GM23338 (cell line): ENCODE measurements around the gene MTHFD1L. TPM values are rescaled to one million over a fixed set of nuclear protein-coding genes. Genes with fewer than 3 reads are reported as not detected.

Source experiments
- ATAC-seq: fragments of 200-7000 bp; cut with Tn5 transposase; 3 replicates; pipeline ENCODE4 v1.9.1; 2020
- DNase-seq: peaks from one replicate; pipeline ENCODE4 v3.0.0-alpha.2; 2015; ENCODE audit warnings: low spot score
- H2AFZ ChIP-seq: fragments of 200-600 bp; sonication (generic); 2 replicates; pipeline ENCODE4 v1.8.0; 2016; ENCODE audit warnings: antibody characterized with exemption, mild to moderate bottlenecking, moderate library complexity
- H3F3A ChIP-seq: fragments of 200-600 bp; sonication (generic); replicated peaks from 2 replicates; pipeline ENCODE4 v1.8.0; 2017; ENCODE audit warnings: antibody characterized with exemption, mixed run types, low read depth
- H3K27ac ChIP-seq: fragments of 200-600 bp; sonication (generic); 2 replicates; pipeline ENCODE4 v1.6.1; 2016; ENCODE audit warnings: low read depth
- H3K27me3 ChIP-seq: fragments of 200-600 bp; sonication (generic); 2 replicates; pipeline ENCODE4 v1.8.0; 2016; ENCODE audit warnings: mild to moderate bottlenecking, mixed run types, moderate library complexity; ENCODE audit not compliant: insufficient read depth
- H3K36me3 ChIP-seq: fragments of 200-600 bp; sonication (generic); 2 replicates; pipeline ENCODE4 v1.8.0; 2016; ENCODE audit warnings: mild to moderate bottlenecking; ENCODE audit not compliant: insufficient read depth
- H3K4me1 ChIP-seq: fragments of 200-600 bp; sonication (generic); 2 replicates; pipeline ENCODE4 v1.8.0; 2016; ENCODE audit warnings: mild to moderate bottlenecking, moderate library complexity; ENCODE audit not compliant: insufficient read depth
- H3K4me2 ChIP-seq: fragments of 200-600 bp; sonication (generic); 2 replicates; pipeline ENCODE4 v1.7.1; 2017; ENCODE audit warnings: mixed run types
- H3K4me3 ChIP-seq: fragments of 200-600 bp; sonication (generic); 2 replicates; pipeline ENCODE4 v1.6.1; 2016; ENCODE audit warnings: mixed run types
- H3K79me2 ChIP-seq: fragments of 200-600 bp; sonication (generic); replicated peaks from 2 replicates; pipeline ENCODE4 v1.8.0; 2017; ENCODE audit warnings: mild to moderate bottlenecking; ENCODE audit not compliant: insufficient read depth
- H3K9me2 ChIP-seq: fragments of 200-600 bp; sonication (generic); 2 replicates; pipeline ENCODE4 v1.8.0; 2017; ENCODE audit not compliant: insufficient read depth
- H4K20me1 ChIP-seq: fragments of 200-600 bp; sonication (generic); replicated peaks from 2 replicates; pipeline ENCODE4 v1.8.0; 2017; ENCODE audit warnings: mild to moderate bottlenecking; ENCODE audit not compliant: insufficient read depth
- H3K27ac Mint-ChIP-seq: 2 replicates; pipeline ENCODE4 v1.8.0; 2020; ENCODE audit warnings: inconsistent platforms, mild to moderate bottlenecking, moderate library complexity, mixed read lengths
- H3K27me3 Mint-ChIP-seq: 3 replicates; pipeline ENCODE4 v1.8.0; 2022; ENCODE audit warnings: low read depth, mild to moderate bottlenecking, moderate library complexity, mixed read lengths, inconsistent platforms; ENCODE audit not compliant: insufficient read depth, poor library complexity
- H3K36me3 Mint-ChIP-seq: 3 replicates; pipeline ENCODE4 v1.8.0; 2021; ENCODE audit warnings: low read depth, mild to moderate bottlenecking, inconsistent platforms, moderate library complexity, mixed read lengths
- H3K4me1 Mint-ChIP-seq: 3 replicates; pipeline ENCODE4 v1.8.0; 2020; ENCODE audit warnings: mild to moderate bottlenecking, inconsistent platforms, mixed read lengths
- H3K4me3 Mint-ChIP-seq: 3 replicates; pipeline ENCODE4 v1.8.0; 2021; ENCODE audit warnings: moderate library complexity, mild to moderate bottlenecking, inconsistent platforms, mixed read lengths
- H3K9me3 Mint-ChIP-seq: 3 replicates; pipeline ENCODE4 v1.8.0; 2020; ENCODE audit warnings: moderate library complexity, mild to moderate bottlenecking, inconsistent platforms, mixed read lengths
- CREB1 ChIP-seq: fragments of 250-450 bp; sonication (Bioruptor Pico); IDR thresholded peaks from 2 replicates; pipeline ENCODE4 v1.5.0; 2020; ENCODE audit warnings: low read depth, mild to moderate bottlenecking, moderate library complexity
- EZH2 ChIP-seq: fragments of 200-600 bp; sonication (generic); IDR thresholded peaks from one replicate; pipeline ENCODE4 v1.8.0; 2017; ENCODE audit warnings: antibody characterized with exemption, mild to moderate bottlenecking, low read depth; ENCODE audit not compliant: unreplicated experiment
- EZH2phosphoT487 ChIP-seq: fragments of 200-600 bp; sonication (generic); IDR thresholded peaks from one replicate; pipeline ENCODE4 v1.8.1; 2018; ENCODE audit warnings: antibody characterized with exemption; ENCODE audit not compliant: unreplicated experiment
- JUNB ChIP-seq: IDR thresholded peaks from one replicate; pipeline ENCODE4 v1.6.1; 2016; ENCODE audit warnings: antibody characterized with exemption; ENCODE audit not compliant: unreplicated experiment
- NANOG ChIP-seq: IDR thresholded peaks from 2 replicates; pipeline ENCODE4 v1.6.1; 2016; ENCODE audit warnings: antibody characterized with exemption, borderline replicate concordance
- POLR2AphosphoS5 ChIP-seq: IDR thresholded peaks from 2 replicates; pipeline ENCODE4 v1.6.1; 2016; ENCODE audit warnings: antibody characterized with exemption, low read depth
- STAT1 ChIP-seq: IDR thresholded peaks from one replicate; pipeline ENCODE4 v1.6.1; 2016; ENCODE audit warnings: antibody characterized with exemption; ENCODE audit not compliant: unreplicated experiment
- ZNF114 ChIP-seq: fragments of 250-450 bp; sonication (Bioruptor Pico); IDR thresholded peaks from 2 replicates; pipeline ENCODE4 v1.5.0; 2020; ENCODE audit warnings: mild to moderate bottlenecking, moderate library complexity
- ZNF331 ChIP-seq: fragments of 250-450 bp; sonication (Bioruptor Pico); IDR thresholded peaks from 2 replicates; pipeline ENCODE4 v1.5.0; 2020; ENCODE audit warnings: low read depth, mild to moderate bottlenecking, moderate library complexity
- polyA plus RNA-seq: library from polyadenylated mRNA; unstranded; fragments of >200 nt; fragmentation: Nextera tagmentation; extraction: Ambion mirVana; gene quantifications from 2 replicates; pipeline ENCODE4 v1.2.1, GENCODE V29; 2016
- total RNA-seq: library from RNA; depleted of rRNA; stranded (reverse); fragments of >200 nt; shearing (Covaris generic); gene quantifications from 2 replicates; pipeline ENCODE4 v1.2.3, GENCODE V29; 2014
- TF ChIP-seq, protein P1 (sequence below): IDR thresholded peaks from one replicate; pipeline ENCODE4 v1.6.1; 2018; ENCODE audit warnings: antibody characterized with exemption; ENCODE audit not compliant: unreplicated experiment
- TF ChIP-seq, protein P2 (sequence below): fragments of 250-450 bp; sonication (Bioruptor Pico); IDR thresholded peaks from 2 replicates; pipeline ENCODE4 v1.5.0; 2020; ENCODE audit warnings: mild to moderate bottlenecking, moderate library complexity
- TF ChIP-seq, protein P3 (sequence below), 2 experiments: fragments of 200-600 bp in 1 of 2; sonication (generic) in 1 of 2; conservative IDR thresholded peaks; 2 replicates each; pipeline versions ENCODE4 v1.5.1 to v1.6.1; 2016 to 2017; ENCODE audit warnings: antibody characterized with exemption in 2 of 2, low read depth in 2 of 2, mild to moderate bottlenecking in 2 of 2, moderate library complexity in 1 of 2
- TF ChIP-seq, protein P4 (sequence below): IDR thresholded peaks from 2 replicates; pipeline ENCODE4 v1.6.1; 2016; ENCODE audit warnings: antibody characterized with exemption

Gene MTHFD1L
- total and polyA plus RNA-seq, 2 experiments from 2014 or later = 53.2 to 66.8 TPM

DNA sequence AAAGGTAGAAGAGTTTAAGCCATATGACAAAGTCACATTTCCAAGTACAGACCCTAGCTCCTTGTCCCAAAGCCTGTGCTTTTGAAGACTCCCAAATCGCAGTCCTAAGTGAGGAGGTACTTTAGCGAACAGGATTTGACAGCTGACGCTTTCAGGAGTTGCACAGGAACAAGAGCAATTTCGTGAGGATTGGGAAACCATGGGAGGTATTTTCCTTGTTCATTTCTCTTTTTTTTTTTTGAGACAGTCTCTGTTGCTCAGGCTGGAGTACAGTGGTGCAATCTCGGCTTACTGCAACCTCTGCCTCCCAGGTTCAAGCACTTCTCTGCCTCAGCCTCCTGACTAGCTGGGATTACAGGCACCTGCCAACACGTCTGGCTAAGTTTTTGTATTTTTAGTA, 150.6 kb downstream of the MTHFD1L start:
- no peak for DNase-seq
- no peak for ATAC-seq
- H3K4me1 Mint-ChIP-seq = peaks cover 3% of the 10 kb centered on the region

More for the DNA sequence above, 150.6 kb downstream of the MTHFD1L start:
- Histone ChIP-seq H3K4me1 (no peaks in the 10 kb centered on the region), H3F3A (peaks cover 8% of the 10 kb centered on the region; the same call in 1 of the 2 replicates), H3K27me3 (no peaks in the 10 kb centered on the region), H3K4me3 (no peak overlapping the region), H3K4me2 (no peak overlapping the region), H3K27ac (no peak overlapping the region), H3K9me2 (no peaks in the 10 kb centered on the region), H4K20me1 (peaks cover 5% of the 10 kb centered on the region), H3K36me3 (peaks cover 24% of the 10 kb centered on the region; the same call in 1 of the 2 replicates), H2AFZ (no peak overlapping the region), H3K79me2 (no peaks in the 10 kb centered on the region)
- TF ChIP-seq CREB1 (CRISPR knock-in tag) (no peak), STAT1 (no peak), ZNF331 (CRISPR knock-in tag) (no peak), ZNF114 (CRISPR knock-in tag) (no peak), EZH2 (no peak), POLR2AphosphoS5 (no peak), NANOG (no peak), JUNB (no peak), EZH2phosphoT487 (no peak)
- TF ChIP-seq, protein P1, sequence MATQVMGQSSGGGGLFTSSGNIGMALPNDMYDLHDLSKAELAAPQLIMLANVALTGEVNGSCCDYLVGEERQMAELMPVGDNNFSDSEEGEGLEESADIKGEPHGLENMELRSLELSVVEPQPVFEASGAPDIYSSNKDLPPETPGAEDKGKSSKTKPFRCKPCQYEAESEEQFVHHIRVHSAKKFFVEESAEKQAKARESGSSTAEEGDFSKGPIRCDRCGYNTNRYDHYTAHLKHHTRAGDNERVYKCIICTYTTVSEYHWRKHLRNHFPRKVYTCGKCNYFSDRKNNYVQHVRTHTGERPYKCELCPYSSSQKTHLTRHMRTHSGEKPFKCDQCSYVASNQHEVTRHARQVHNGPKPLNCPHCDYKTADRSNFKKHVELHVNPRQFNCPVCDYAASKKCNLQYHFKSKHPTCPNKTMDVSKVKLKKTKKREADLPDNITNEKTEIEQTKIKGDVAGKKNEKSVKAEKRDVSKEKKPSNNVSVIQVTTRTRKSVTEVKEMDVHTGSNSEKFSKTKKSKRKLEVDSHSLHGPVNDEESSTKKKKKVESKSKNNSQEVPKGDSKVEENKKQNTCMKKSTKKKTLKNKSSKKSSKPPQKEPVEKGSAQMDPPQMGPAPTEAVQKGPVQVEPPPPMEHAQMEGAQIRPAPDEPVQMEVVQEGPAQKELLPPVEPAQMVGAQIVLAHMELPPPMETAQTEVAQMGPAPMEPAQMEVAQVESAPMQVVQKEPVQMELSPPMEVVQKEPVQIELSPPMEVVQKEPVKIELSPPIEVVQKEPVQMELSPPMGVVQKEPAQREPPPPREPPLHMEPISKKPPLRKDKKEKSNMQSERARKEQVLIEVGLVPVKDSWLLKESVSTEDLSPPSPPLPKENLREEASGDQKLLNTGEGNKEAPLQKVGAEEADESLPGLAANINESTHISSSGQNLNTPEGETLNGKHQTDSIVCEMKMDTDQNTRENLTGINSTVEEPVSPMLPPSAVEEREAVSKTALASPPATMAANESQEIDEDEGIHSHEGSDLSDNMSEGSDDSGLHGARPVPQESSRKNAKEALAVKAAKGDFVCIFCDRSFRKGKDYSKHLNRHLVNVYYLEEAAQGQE = no peak
- TF ChIP-seq, protein P2, sequence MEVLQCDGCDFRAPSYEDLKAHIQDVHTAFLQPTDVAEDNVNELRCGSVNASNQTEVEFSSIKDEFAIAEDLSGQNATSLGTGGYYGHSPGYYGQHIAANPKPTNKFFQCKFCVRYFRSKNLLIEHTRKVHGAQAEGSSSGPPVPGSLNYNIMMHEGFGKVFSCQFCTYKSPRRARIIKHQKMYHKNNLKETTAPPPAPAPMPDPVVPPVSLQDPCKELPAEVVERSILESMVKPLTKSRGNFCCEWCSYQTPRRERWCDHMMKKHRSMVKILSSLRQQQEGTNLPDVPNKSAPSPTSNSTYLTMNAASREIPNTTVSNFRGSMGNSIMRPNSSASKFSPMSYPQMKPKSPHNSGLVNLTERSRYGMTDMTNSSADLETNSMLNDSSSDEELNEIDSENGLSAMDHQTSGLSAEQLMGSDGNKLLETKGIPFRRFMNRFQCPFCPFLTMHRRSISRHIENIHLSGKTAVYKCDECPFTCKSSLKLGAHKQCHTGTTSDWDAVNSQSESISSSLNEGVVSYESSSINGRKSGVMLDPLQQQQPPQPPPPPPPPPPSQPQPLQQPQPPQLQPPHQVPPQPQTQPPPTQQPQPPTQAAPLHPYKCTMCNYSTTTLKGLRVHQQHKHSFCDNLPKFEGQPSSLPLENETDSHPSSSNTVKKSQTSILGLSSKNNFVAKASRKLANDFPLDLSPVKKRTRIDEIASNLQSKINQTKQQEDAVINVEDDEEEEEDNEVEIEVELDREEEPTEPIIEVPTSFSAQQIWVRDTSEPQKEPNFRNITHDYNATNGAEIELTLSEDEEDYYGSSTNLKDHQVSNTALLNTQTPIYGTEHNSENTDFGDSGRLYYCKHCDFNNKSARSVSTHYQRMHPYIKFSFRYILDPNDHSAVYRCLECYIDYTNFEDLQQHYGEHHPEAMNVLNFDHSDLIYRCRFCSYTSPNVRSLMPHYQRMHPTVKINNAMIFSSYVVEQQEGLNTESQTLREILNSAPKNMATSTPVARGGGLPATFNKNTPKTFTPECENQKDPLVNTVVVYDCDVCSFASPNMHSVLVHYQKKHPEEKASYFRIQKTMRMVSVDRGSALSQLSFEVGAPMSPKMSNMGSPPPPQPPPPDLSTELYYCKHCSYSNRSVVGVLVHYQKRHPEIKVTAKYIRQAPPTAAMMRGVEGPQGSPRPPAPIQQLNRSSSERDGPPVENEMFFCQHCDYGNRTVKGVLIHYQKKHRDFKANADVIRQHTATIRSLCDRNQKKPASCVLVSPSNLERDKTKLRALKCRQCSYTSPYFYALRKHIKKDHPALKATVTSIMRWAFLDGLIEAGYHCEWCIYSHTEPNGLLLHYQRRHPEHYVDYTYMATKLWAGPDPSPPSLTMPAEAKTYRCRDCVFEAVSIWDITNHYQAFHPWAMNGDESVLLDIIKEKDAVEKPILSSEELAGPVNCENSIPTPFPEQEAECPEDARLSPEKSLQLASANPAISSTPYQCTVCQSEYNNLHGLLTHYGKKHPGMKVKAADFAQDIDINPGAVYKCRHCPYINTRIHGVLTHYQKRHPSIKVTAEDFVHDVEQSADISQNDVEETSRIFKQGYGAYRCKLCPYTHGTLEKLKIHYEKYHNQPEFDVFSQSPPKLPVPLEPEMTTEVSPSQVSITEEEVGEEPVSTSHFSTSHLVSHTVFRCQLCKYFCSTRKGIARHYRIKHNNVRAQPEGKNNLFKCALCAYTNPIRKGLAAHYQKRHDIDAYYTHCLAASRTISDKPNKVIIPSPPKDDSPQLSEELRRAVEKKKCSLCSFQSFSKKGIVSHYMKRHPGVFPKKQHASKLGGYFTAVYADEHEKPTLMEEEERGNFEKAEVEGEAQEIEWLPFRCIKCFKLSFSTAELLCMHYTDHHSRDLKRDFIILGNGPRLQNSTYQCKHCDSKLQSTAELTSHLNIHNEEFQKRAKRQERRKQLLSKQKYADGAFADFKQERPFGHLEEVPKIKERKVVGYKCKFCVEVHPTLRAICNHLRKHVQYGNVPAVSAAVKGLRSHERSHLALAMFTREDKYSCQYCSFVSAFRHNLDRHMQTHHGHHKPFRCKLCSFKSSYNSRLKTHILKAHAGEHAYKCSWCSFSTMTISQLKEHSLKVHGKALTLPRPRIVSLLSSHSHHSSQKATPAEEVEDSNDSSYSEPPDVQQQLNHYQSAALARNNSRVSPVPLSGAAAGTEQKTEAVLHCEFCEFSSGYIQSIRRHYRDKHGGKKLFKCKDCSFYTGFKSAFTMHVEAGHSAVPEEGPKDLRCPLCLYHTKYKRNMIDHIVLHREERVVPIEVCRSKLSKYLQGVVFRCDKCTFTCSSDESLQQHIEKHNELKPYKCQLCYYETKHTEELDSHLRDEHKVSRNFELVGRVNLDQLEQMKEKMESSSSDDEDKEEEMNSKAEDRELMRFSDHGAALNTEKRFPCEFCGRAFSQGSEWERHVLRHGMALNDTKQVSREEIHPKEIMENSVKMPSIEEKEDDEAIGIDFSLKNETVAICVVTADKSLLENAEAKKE (CRISPR knock-in tag) = no peak
- TF ChIP-seq, protein P3, sequence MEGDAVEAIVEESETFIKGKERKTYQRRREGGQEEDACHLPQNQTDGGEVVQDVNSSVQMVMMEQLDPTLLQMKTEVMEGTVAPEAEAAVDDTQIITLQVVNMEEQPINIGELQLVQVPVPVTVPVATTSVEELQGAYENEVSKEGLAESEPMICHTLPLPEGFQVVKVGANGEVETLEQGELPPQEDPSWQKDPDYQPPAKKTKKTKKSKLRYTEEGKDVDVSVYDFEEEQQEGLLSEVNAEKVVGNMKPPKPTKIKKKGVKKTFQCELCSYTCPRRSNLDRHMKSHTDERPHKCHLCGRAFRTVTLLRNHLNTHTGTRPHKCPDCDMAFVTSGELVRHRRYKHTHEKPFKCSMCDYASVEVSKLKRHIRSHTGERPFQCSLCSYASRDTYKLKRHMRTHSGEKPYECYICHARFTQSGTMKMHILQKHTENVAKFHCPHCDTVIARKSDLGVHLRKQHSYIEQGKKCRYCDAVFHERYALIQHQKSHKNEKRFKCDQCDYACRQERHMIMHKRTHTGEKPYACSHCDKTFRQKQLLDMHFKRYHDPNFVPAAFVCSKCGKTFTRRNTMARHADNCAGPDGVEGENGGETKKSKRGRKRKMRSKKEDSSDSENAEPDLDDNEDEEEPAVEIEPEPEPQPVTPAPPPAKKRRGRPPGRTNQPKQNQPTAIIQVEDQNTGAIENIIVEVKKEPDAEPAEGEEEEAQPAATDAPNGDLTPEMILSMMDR (conservative IDR thresholded peaks at IDR 0.05; ENCODE audit: low read depth in 2 of 2) = no peak
- TF ChIP-seq, protein P4, sequence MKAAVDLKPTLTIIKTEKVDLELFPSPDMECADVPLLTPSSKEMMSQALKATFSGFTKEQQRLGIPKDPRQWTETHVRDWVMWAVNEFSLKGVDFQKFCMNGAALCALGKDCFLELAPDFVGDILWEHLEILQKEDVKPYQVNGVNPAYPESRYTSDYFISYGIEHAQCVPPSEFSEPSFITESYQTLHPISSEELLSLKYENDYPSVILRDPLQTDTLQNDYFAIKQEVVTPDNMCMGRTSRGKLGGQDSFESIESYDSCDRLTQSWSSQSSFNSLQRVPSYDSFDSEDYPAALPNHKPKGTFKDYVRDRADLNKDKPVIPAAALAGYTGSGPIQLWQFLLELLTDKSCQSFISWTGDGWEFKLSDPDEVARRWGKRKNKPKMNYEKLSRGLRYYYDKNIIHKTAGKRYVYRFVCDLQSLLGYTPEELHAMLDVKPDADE = no peak
- Mint-ChIP-seq H3K27me3 (peaks cover 4% of the 10 kb centered on the region), H3K27ac (no peak overlapping the region), H3K36me3 (peaks cover 44% of the 10 kb centered on the region), H3K9me3 (no peaks in the 10 kb centered on the region), H3K4me3 (no peak overlapping the region)
